ENCODE results near the gene MBD6.

GRCh38 chr12:57525615-57526383 is 3.2 kb downstream of the MBD6 start:
- TF ChIP-seq, protein P1, sequence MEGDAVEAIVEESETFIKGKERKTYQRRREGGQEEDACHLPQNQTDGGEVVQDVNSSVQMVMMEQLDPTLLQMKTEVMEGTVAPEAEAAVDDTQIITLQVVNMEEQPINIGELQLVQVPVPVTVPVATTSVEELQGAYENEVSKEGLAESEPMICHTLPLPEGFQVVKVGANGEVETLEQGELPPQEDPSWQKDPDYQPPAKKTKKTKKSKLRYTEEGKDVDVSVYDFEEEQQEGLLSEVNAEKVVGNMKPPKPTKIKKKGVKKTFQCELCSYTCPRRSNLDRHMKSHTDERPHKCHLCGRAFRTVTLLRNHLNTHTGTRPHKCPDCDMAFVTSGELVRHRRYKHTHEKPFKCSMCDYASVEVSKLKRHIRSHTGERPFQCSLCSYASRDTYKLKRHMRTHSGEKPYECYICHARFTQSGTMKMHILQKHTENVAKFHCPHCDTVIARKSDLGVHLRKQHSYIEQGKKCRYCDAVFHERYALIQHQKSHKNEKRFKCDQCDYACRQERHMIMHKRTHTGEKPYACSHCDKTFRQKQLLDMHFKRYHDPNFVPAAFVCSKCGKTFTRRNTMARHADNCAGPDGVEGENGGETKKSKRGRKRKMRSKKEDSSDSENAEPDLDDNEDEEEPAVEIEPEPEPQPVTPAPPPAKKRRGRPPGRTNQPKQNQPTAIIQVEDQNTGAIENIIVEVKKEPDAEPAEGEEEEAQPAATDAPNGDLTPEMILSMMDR (IDR thresholded peaks at IDR 0.05 in 8 of 11, conservative IDR thresholded peaks at IDR 0.05 in 3 of 11) = no peak
- TF ChIP-seq POLR2AphosphoS5 (IDR thresholded peaks at IDR 0.05) (no peak), POLR2A (IDR thresholded peaks at IDR 0.05) (no peak)
